GM12892 (cell line): ENCODE measurements around the gene ARHGEF4.

ENCODE experiments used
- POLR2A ChIP-seq: IDR thresholded peaks from 2 replicates; pipeline ENCODE4 v1.6.1; 2011; ENCODE audit warnings: low read depth, low read length, control low read depth
- POLR2AphosphoS5 ChIP-seq: IDR thresholded peaks from 2 replicates; pipeline ENCODE4 v1.6.1; 2011; ENCODE audit warnings: low read depth, low read length, control low read depth
- TAF1 ChIP-seq: IDR thresholded peaks from 2 replicates; pipeline ENCODE4 v1.6.1; 2011; ENCODE audit warnings: low read depth, mild to moderate bottlenecking, control low read depth, low read length, borderline replicate concordance

DNA sequence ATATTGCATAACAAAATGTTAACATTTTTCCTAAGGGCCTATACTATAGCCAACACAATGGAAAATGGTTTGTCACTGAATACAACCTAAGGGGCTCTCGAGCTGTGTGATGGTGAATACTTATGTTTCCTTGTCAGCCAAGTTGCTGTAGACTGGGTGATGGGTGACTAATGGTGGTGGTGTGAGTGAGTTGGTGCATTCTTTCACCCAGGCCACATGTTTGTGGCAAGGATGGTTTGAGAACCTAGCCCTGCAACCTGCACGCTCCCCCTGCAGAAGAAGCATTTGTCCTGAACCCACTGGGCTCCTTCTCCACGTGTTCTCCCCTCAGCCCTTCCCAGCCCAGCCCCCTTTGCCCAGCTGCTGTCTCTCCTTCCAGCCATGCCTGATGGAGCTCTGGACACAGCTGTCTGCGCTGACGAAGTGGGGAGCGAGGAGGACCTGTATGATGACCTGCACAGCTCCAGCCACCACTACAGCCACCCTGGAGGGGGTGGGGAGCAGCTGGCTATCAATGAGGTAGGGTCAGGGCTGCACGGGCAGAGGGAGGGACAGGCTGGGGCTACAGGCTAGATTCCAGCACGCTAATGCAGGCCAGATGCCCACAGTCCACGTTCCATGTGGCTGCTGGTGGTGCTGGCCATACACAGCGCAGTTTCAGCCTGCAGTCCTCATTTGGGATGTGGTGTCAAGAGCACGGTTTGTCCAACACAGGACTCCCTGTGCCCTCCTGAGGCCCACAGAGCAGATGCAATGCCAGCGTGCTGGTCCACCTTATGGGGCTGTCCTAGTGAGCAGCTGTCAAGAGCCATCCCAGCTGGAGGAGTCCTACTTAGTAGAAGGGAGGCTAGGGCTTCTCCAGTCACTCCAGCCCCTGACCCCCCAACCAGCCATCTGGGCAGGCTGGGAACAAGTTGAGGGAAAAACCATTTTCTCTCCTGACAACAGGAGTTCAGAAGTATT is 191.1 kb downstream of the ARHGEF4 start:
- no peak for TF ChIP-seq TAF1
- TF ChIP-seq POLR2AphosphoS5 = no peak
- TF ChIP-seq POLR2A = no peak
